Endothelial cell of umbilical vein (primary cell): ENCODE measurements around the gene SLC6A19. TPM values are rescaled to one million over a fixed set of nuclear protein-coding genes. Genes with fewer than 3 reads are reported as not detected.

ENCODE experiments used
- BruUV-seq: library from RNA; stranded (reverse); fragments of 400-500 nt; replicated peaks from 2 replicates; lab custom pipeline; 2021; lab: Mats Ljungman, UMichigan
- CTCF ChIA-PET: fragments of 300-600, 350-600 bp; sonication (Branson Sonifier 250); formaldehyde crosslinking; loops from one replicate; lab custom pipeline; 2021; ENCODE audit warnings: antibody characterized with exemption, inconsistent platforms; lab: Charles Lee
- POLR2A ChIA-PET: fragments of 300-600, 350-600 bp; sonication (Branson Sonifier 250); formaldehyde crosslinking; loops from one replicate; lab custom pipeline; 2021; ENCODE audit warnings: antibody characterized with exemption, inconsistent platforms; lab: Charles Lee
- DNase-seq: peaks from one replicate; pipeline ENCODE4 v3.0.0-alpha.2; 2011; ENCODE audit warnings: low read depth, low spot score
- FAIRE-seq: peaks from 2 replicates; lab custom pipeline; 2011; peaks lifted over from hg19 to GRCh38; lab: Jason Lieb, UNC
- H2AFZ ChIP-seq: 2 replicates; pipeline ENCODE4 v1.6.0; 2012; ENCODE audit warnings: low read depth, low read length, control low read depth, inconsistent platforms
- H3K27ac ChIP-seq: 2 replicates; pipeline ENCODE4 v1.5.1; 2011; ENCODE audit warnings: low read depth, mild to moderate bottlenecking, control low read depth, low read length, moderate library complexity; ENCODE audit not compliant: insufficient read depth
- H3K27me3 ChIP-seq, 2 experiments: 2 replicates each; pipeline versions ENCODE4 v1.6.0 to v1.6.1; 2011; ENCODE audit warnings: low read length in 2 of 2, mixed read lengths in 1 of 2; ENCODE audit not compliant: control insufficient read depth in 2 of 2, insufficient read depth in 2 of 2
- H3K36me3 ChIP-seq, 2 experiments: 2 replicates in 1 of 2; 3 replicates in 1 of 2; pipeline ENCODE4 v1.5.1; 2011; ENCODE audit warnings: low read length in 2 of 2, mild to moderate bottlenecking in 1 of 2, moderate library complexity in 1 of 2; ENCODE audit not compliant: control insufficient read depth in 2 of 2, insufficient read depth in 2 of 2; ENCODE audit errors: extremely low read depth in 1 of 2
- H3K4me1 ChIP-seq: 3 replicates; pipeline ENCODE4 v1.5.1; 2011; ENCODE audit warnings: mild to moderate bottlenecking, low read length; ENCODE audit not compliant: control insufficient read depth, insufficient read depth; ENCODE audit errors: extremely low read depth
- H3K4me2 ChIP-seq: 2 replicates; pipeline ENCODE4 v1.6.1; 2011; ENCODE audit warnings: low read length, control low read depth, mixed read lengths; ENCODE audit not compliant: insufficient read depth
- H3K4me3 ChIP-seq, 3 experiments: fragments of 200-600 bp in 1 of 3; sonication (generic), shearing (Covaris generic) in 1 of 3; replicated peaks in 1 of 3; 2 replicates each; pipeline ENCODE4 v1.5.1; 2011 to 2016; ENCODE audit warnings: control low read depth in 3 of 3, low read length in 3 of 3, mild to moderate bottlenecking in 2 of 3, inconsistent platforms in 1 of 3, low read depth in 1 of 3, moderate library complexity in 1 of 3; ENCODE audit not compliant: insufficient read depth in 1 of 3
- H3K79me2 ChIP-seq: 2 replicates; pipeline ENCODE4 v1.6.0; 2012; ENCODE audit warnings: low read length, inconsistent platforms; ENCODE audit not compliant: control insufficient read depth, insufficient read depth
- H3K9ac ChIP-seq: replicated peaks from 2 replicates; pipeline ENCODE3; 2011; ENCODE audit warnings: low read length, control low read depth; ENCODE audit not compliant: insufficient read depth; ENCODE audit errors: extremely low read depth
- H3K9me1 ChIP-seq: replicated peaks from 3 replicates; pipeline ENCODE4 v1.6.0; 2011; ENCODE audit warnings: mild to moderate bottlenecking, low read length; ENCODE audit not compliant: control insufficient read depth, insufficient read depth; ENCODE audit errors: extremely low read depth
- H3K9me3 ChIP-seq: replicated peaks from 2 replicates; pipeline ENCODE4 v1.5.1; 2012; ENCODE audit warnings: low read length, inconsistent platforms; ENCODE audit not compliant: control insufficient read depth, insufficient read depth
- H4K20me1 ChIP-seq: replicated peaks from 2 replicates; pipeline ENCODE3; 2011; ENCODE audit warnings: mild to moderate bottlenecking, low read length; ENCODE audit not compliant: control insufficient read depth, insufficient read depth; ENCODE audit errors: extremely low read depth
- CTCF ChIP-seq, 2 donors: IDR thresholded peaks; 1 replicate in 1 of 2; 2 replicates in 1 of 2; pipeline ENCODE4 v1.5.1; 2011; ENCODE audit warnings: low read length in 2 of 2, mild to moderate bottlenecking in 2 of 2, moderate library complexity in 2 of 2, control low read depth in 1 of 2, inconsistent platforms in 1 of 2, low read depth in 1 of 2; ENCODE audit not compliant: insufficient read depth in 1 of 2; ENCODE audit errors: extremely low read depth in 1 of 2
- EZH2 ChIP-seq: IDR thresholded peaks from 2 replicates; pipeline ENCODE4 v1.6.1; 2012; ENCODE audit warnings: borderline replicate concordance, low read depth, mild to moderate bottlenecking, moderate library complexity, low read length, inconsistent platforms; ENCODE audit not compliant: severe bottlenecking
- FOS ChIP-seq: IDR thresholded peaks from 2 replicates; pipeline ENCODE4 v1.6.1; 2011; ENCODE audit warnings: mild to moderate bottlenecking, low read length, moderate library complexity, borderline replicate concordance; ENCODE audit not compliant: insufficient read depth
- GATA2 ChIP-seq: IDR thresholded peaks from 2 replicates; pipeline ENCODE4 v1.7.0; 2011; ENCODE audit warnings: low read depth, mild to moderate bottlenecking, moderate library complexity, mixed read lengths, low read length; ENCODE audit not compliant: insufficient read length, insufficient read depth
- JUN ChIP-seq: IDR thresholded peaks from 2 replicates; pipeline ENCODE4 v1.6.1; 2011; ENCODE audit warnings: borderline replicate concordance, low read depth; ENCODE audit not compliant: insufficient read length, insufficient read depth
- MAX ChIP-seq: IDR thresholded peaks from 2 replicates; pipeline ENCODE4 v1.6.1; 2011; ENCODE audit not compliant: insufficient read depth, insufficient read length
- MYC ChIP-seq: IDR thresholded peaks from one replicate; pipeline ENCODE4 v1.6.1; 2011; ENCODE audit warnings: mild to moderate bottlenecking, low read depth, low read length
- POLR2A ChIP-seq: IDR thresholded peaks from 2 replicates; pipeline ENCODE4 v1.6.1; 2012; ENCODE audit warnings: low read depth, mild to moderate bottlenecking, control low read depth, low read length
- POLR2AphosphoS5 ChIP-seq: IDR thresholded peaks from 2 replicates; pipeline ENCODE4 v1.6.1; 2012; ENCODE audit warnings: low read depth, mild to moderate bottlenecking, control low read depth, low read length, moderate library complexity; ENCODE audit not compliant: insufficient read depth
- dilution Hi-C: fragments of 300-500 bp; cut with MboI; formaldehyde crosslinking; loops from one replicate; pipeline ENCODE4 v1.15.0; 2019; ENCODE audit warnings: low sequenced_read_pairs; ENCODE audit not compliant: extremely low pct_ligation_motif_present
- intact Hi-C: fragments of 100-400 bp; cut with micrococcal nuclease; formaldehyde crosslinking; loops from one replicate; pipeline ENCODE4 v1.10.0; 2022
- polyA plus RNA-seq, 4 experiments: library from polyadenylated mRNA; depleted of rRNA in 3 of 4; stranded (reverse) in 3 of 4; unstranded in 1 of 4; fragments of >200 nt; gene quantifications; 2 replicates each; pipeline versions ENCODE4 v1.2.1 to v1.2.3, GENCODE V29; 2011 to 2012; ENCODE audit warnings: missing spikeins in 1 of 4
- total RNA-seq: library from RNA; stranded (reverse); gene quantifications from 2 replicates; pipeline ENCODE4 v1.2.3, GENCODE V29; 2021

Gene SLC6A19
- total and polyA plus RNA-seq, 2 donors (not counting 3 experiments of a cell fraction or from before 2014, with no cell fraction given) = not detected

GRCh38 chr5:1195439-1195838 is 6.0 kb upstream of the SLC6A19 start:
- no peaks in the 10 kb centered on the region for H3K36me3 ChIP-seq
- no peak overlapping the region for H3K4me2 ChIP-seq
- DNase-seq (no peak), FAIRE-seq (no peak)
- H3K4me3 ChIP-seq = no peak overlapping the region
- BruUV-seq = no TSS peak
- CTCF ChIA-PET = no interaction called here
- no peaks in the 10 kb centered on the region for H4K20me1 ChIP-seq
- H3K9me3 ChIP-seq = no peaks in the 10 kb centered on the region
- H3K79me2 ChIP-seq = no peaks in the 10 kb centered on the region
- POLR2A ChIA-PET = no interaction called here
- no peaks in the 10 kb centered on the region for H3K9me1 ChIP-seq
- no peaks in the 10 kb centered on the region for H3K4me1 ChIP-seq
- no peak overlapping the region for H3K9ac ChIP-seq
- dilution Hi-C loops = no loop called here
- H3K27me3 ChIP-seq = no peaks in the 10 kb centered on the region
- TF ChIP-seq GATA2 (no peak), CTCF (IDR thresholded peaks at IDR 0.05; ENCODE audit: extremely low read depth in 1 of 2, insufficient read depth in 1 of 2, low read depth in 1 of 2, low read length in 2 of 2) (no peak), FOS (no peak), MAX (no peak)
- intact Hi-C loops = no loop called here
- no peak overlapping the region for H2AFZ ChIP-seq
- no peak overlapping the region for H3K27ac ChIP-seq

- H3K4me1 ChIP-seq = no peaks in the 10 kb centered on the region
- no peak for TF ChIP-seq JUN
- no peak for TF ChIP-seq POLR2AphosphoS5
- TF ChIP-seq MAX = no peak
- TF ChIP-seq EZH2 = no peak
- no peak for TF ChIP-seq GATA2
- no peak for TF ChIP-seq CTCF (IDR thresholded peaks at IDR 0.05; ENCODE audit: extremely low read depth in 1 of 2, insufficient read depth in 1 of 2, low read depth in 1 of 2, low read length in 2 of 2)
- TF ChIP-seq POLR2A = no peak
- TF ChIP-seq FOS = no peak
- TF ChIP-seq MYC = no peak
- no peak overlapping the region for H3K27ac ChIP-seq
- H3K79me2 ChIP-seq = no peaks in the 10 kb centered on the region
- no peak overlapping the region for H2AFZ ChIP-seq
- no peak for DNase-seq
- H3K4me2 ChIP-seq = no peak overlapping the region
- no TSS peak for BruUV-seq
- H3K9me3 ChIP-seq = no peaks in the 10 kb centered on the region
- H3K4me3 ChIP-seq = no peak overlapping the region
- dilution Hi-C loops (no loop called here), intact Hi-C loops (no loop called here)
- ChIA-PET POLR2A (no interaction called here), CTCF (interaction anchor here (0.8 kb wide), 1 partner anchor 22 kb away, joined by 3 read pairs; no protein-coding TSS in a partner anchor)
- no peaks in the 10 kb centered on the region for H3K9me1 ChIP-seq
- H4K20me1 ChIP-seq = no peaks in the 10 kb centered on the region
- no peak for FAIRE-seq
- H3K27me3 ChIP-seq = no peaks in the 10 kb centered on the region
- H3K36me3 ChIP-seq = no peaks in the 10 kb centered on the region
- no peak overlapping the region for H3K9ac ChIP-seq
These were observed 5.5 kb upstream of the SLC6A19 start for GRCh38 chr5:1195916-1196315.
